AG04449 (cell line): ENCODE measurements around the gene SLC9A9.

Experiments
- CTCF ChIA-PET: fragments of 350-600 bp; formaldehyde crosslinking; extraction: SDS; loops from one replicate; lab custom pipeline; 2021; ENCODE audit warnings: antibody characterized with exemption; lab: Yijun Ruan, JAX
- POLR2A ChIA-PET: fragments of 400-600, 350-600 bp; formaldehyde crosslinking; extraction: SDS; loops from one replicate; lab custom pipeline; 2020; ENCODE audit warnings: antibody characterized with exemption, inconsistent platforms; lab: Yijun Ruan, JAX
- DNase-seq: peaks from one replicate; pipeline ENCODE4 v3.0.0-alpha.2; 2010; ENCODE audit warnings: low read depth, low spot score
- H3K4me3 ChIP-seq: 2 replicates; pipeline ENCODE4 v1.5.1; 2011; ENCODE audit warnings: low read depth, mild to moderate bottlenecking, control low read depth, low read length
- TF ChIP-seq, protein P1 (sequence below): IDR thresholded peaks from one replicate; pipeline ENCODE4 v1.5.1; 2011; ENCODE audit warnings: mild to moderate bottlenecking, moderate library complexity, low read length, control low read depth, inconsistent platforms; ENCODE audit not compliant: insufficient read depth; ENCODE audit errors: missing control alignments

SLC9A9 gene

GRCh38 chr3:143380449-143380848 is 467.8 kb downstream of the SLC9A9 start:
- ChIA-PET POLR2A (no interaction called here), CTCF (no interaction called here)
- no peak overlapping the region for H3K4me3 ChIP-seq
- DNase-seq, result no peak
- TF ChIP-seq, protein P1, sequence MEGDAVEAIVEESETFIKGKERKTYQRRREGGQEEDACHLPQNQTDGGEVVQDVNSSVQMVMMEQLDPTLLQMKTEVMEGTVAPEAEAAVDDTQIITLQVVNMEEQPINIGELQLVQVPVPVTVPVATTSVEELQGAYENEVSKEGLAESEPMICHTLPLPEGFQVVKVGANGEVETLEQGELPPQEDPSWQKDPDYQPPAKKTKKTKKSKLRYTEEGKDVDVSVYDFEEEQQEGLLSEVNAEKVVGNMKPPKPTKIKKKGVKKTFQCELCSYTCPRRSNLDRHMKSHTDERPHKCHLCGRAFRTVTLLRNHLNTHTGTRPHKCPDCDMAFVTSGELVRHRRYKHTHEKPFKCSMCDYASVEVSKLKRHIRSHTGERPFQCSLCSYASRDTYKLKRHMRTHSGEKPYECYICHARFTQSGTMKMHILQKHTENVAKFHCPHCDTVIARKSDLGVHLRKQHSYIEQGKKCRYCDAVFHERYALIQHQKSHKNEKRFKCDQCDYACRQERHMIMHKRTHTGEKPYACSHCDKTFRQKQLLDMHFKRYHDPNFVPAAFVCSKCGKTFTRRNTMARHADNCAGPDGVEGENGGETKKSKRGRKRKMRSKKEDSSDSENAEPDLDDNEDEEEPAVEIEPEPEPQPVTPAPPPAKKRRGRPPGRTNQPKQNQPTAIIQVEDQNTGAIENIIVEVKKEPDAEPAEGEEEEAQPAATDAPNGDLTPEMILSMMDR, result no peak

DNA sequence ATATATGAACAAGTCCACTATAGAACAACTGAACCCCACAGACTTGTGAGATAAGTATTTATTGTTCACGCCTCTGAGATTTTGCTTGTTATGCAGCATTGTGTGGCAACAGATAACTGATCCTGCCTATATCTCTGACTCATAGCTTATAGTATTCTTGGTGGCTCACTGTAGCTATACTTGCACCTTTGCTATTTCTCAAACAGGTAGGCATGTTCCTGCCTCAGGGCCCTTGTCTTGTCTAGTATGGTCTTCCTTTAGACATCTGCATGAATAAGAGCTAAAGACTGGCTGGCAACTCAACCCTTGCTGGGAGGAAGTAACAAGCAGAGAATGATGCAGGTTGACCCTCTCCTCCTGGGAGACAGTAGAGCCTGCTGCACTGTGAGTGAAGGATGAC is 472.6 kb downstream of the SLC9A9 start:
- TF ChIP-seq, protein P1, result no peak
- POLR2A ChIA-PET, result no interaction called here

GRCh38 chr3:143367171-143367570 is 481.1 kb downstream of the SLC9A9 start:
- DNase-seq, result no peak
- TF ChIP-seq, protein P1, result no peak
- H3K4me3 ChIP-seq, result no peak overlapping the region
- CTCF ChIA-PET, result no interaction called here
- POLR2A ChIA-PET, result no interaction called here

More for the DNA sequence above, 472.6 kb downstream of the SLC9A9 start:
- CTCF ChIA-PET, result interaction anchor here (0.6 kb wide), 1 partner anchor 22 kb away, joined by 3 read pairs; no protein-coding TSS in a partner anchor
- no peak overlapping the region for H3K4me3 ChIP-seq
- no peak for DNase-seq

- ChIA-PET CTCF (no interaction called here), POLR2A (no interaction called here)
Measured at GRCh38 chr3:143366672-143367071, 481.6 kb downstream of the SLC9A9 start.

GRCh38 chr3:143363949-143364348 is 484.3 kb downstream of the SLC9A9 start:
- no peak overlapping the region for H3K4me3 ChIP-seq
- no peak for DNase-seq
- POLR2A ChIA-PET, result no interaction called here
- TF ChIP-seq, protein P1, result no peak
- CTCF ChIA-PET, result interaction anchor here (0.9 kb wide), 1 partner anchor 23 kb away, joined by 3 read pairs; no protein-coding TSS in a partner anchor

More at GRCh38 chr3:143366672-143367071, 481.6 kb downstream of the SLC9A9 start:
- no peak for DNase-seq
- TF ChIP-seq, protein P1, result no peak
- H3K4me3 ChIP-seq, result no peak overlapping the region

DNA sequence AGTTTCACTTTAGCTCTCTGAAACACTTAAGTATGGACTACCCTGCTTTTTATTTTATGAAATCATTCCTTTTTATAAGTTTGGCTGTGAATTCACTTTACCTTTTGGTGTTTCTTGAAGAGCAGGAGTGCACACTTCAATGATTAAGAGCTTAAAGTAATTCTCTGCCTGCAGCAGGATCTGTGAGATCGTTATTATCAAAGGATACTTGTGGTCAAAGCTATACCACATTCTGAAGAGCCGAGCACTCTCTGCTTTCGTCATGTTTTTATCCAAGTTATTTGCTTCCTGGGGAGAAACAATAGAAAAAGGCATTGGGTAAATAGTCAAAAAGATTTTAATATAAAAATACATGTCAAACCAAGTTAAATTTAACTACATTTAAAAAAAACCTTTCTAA is 485.0 kb downstream of the SLC9A9 start:
- DNase-seq, result no peak
- CTCF ChIA-PET, result interaction anchor here (0.9 kb wide), 1 partner anchor 22 kb away, joined by 3 read pairs; no protein-coding TSS in a partner anchor
- H3K4me3 ChIP-seq, result no peak overlapping the region
- TF ChIP-seq, protein P1, result no peak
- POLR2A ChIA-PET, result no interaction called here
